K562 (cell line): Measurements from ENCODE around the gene IMPG2. TPM values are rescaled to one million over a fixed set of nuclear protein-coding genes. Genes with fewer than 3 reads are reported as not detected.

Source experiments
- ATAC-seq: fragments of 200-7000 bp; cut with Tn5 transposase; 3 replicates; pipeline ENCODE4 v1.9.1; 2020; ENCODE audit warnings: moderate library complexity
- BruUV-seq: library from RNA; stranded (reverse); fragments of 400-500 nt; replicated peaks from 2 replicates; lab custom pipeline; 2021; lab: Mats Ljungman, UMichigan
- CTCF ChIA-PET: fragments of 300-600 bp; formaldehyde crosslinking; extraction: SDS; loops from one replicate; lab custom pipeline; 2021; ENCODE audit warnings: low intra/inter-chr PET ratio; lab: Yijun Ruan, JAX
- POLR2A ChIA-PET: fragments of 300-600, 350-650 bp; sonication (Branson Sonifier 250); formaldehyde crosslinking; extraction: SDS; loops from one replicate; lab custom pipeline; 2021; ENCODE audit warnings: antibody characterized with exemption, inconsistent platforms; lab: Yijun Ruan, JAX
- DNase-seq, 4 experiments: peaks; one replicate each; pipeline versions ENCODE4 v3.0.0 to v3.0.0-alpha.2; 2011 to 2018; ENCODE audit warnings: low spot score in 3 of 4, mixed read lengths in 3 of 4; ENCODE audit errors: extremely low read depth in 1 of 4
- FAIRE-seq: peaks from 2 replicates; lab custom pipeline; 2011; peaks lifted over from hg19 to GRCh38; lab: Jason Lieb, UNC
- H2AFZ ChIP-seq: 2 replicates; pipeline ENCODE4 v1.6.0; 2011; ENCODE audit warnings: low read depth, low read length, control low read depth, inconsistent platforms
- H3K27ac ChIP-seq: fragments of 200-600 bp; 3 replicates; pipeline ENCODE4 v1.8.0; 2011; ENCODE audit warnings: low read depth, mild to moderate bottlenecking, control low read depth, inconsistent platforms, low read length, moderate library complexity, mixed read lengths; ENCODE audit errors: extremely low read depth
- H3K27me3 ChIP-seq, 2 experiments: fragments of 300-600 bp in 1 of 2; 2 replicates in 1 of 2; 3 replicates in 1 of 2; pipeline versions ENCODE4 v1.6.0 to v1.8.0; 2011; ENCODE audit warnings: inconsistent platforms in 2 of 2, low read length in 2 of 2, mild to moderate bottlenecking in 1 of 2, mixed read lengths in 1 of 2, moderate library complexity in 1 of 2; ENCODE audit not compliant: control insufficient read depth in 2 of 2, insufficient read depth in 2 of 2
- H3K36me3 ChIP-seq: fragments of 300-600 bp; 3 replicates; pipeline ENCODE4 v1.8.0; 2011; ENCODE audit warnings: mild to moderate bottlenecking, low read length, inconsistent platforms; ENCODE audit not compliant: control insufficient read depth, insufficient read depth
- H3K4me1 ChIP-seq, 2 experiments: fragments of 200-600 bp in 1 of 2; replicated peaks in 1 of 2; 2 replicates in 1 of 2; 3 replicates in 1 of 2; pipeline versions ENCODE4 v1.5.1 to v1.8.0; 2011; ENCODE audit warnings: inconsistent platforms in 2 of 2, low read length in 2 of 2, mild to moderate bottlenecking in 1 of 2, mixed read lengths in 1 of 2, moderate library complexity in 1 of 2; ENCODE audit not compliant: control insufficient read depth in 2 of 2, insufficient read depth in 2 of 2
- H3K4me2 ChIP-seq: 2 replicates; pipeline ENCODE4 v1.6.1; 2011; ENCODE audit warnings: low read length, control low read depth, inconsistent platforms, mixed read lengths; ENCODE audit not compliant: insufficient read depth
- H3K4me3 ChIP-seq: fragments of 200-600 bp; sonication (generic), shearing (Covaris generic); 2 replicates; pipeline ENCODE4 v1.5.1; 2016; ENCODE audit warnings: control low read depth, inconsistent platforms
- H3K79me2 ChIP-seq: fragments of 200-600 bp; 3 replicates; pipeline ENCODE4 v1.8.0; 2011; ENCODE audit warnings: low read length, inconsistent platforms; ENCODE audit not compliant: control insufficient read depth, insufficient read depth
- H3K9ac ChIP-seq, 2 experiments: 2 replicates each; pipeline versions ENCODE4 v1.6.0 to v1.6.1; 2011; ENCODE audit warnings: low read depth in 2 of 2, low read length in 2 of 2, control low read depth in 1 of 2, inconsistent platforms in 1 of 2, mild to moderate bottlenecking in 1 of 2, mixed read lengths in 1 of 2; ENCODE audit not compliant: insufficient read depth in 1 of 2
- H3K9me1 ChIP-seq: one replicate; pipeline ENCODE4 v1.6.0; 2011; ENCODE audit warnings: inconsistent platforms, mild to moderate bottlenecking, low read length, moderate library complexity; ENCODE audit not compliant: control insufficient read depth, insufficient read depth
- H3K9me3 ChIP-seq: replicated peaks from 2 replicates; pipeline ENCODE4 v1.5.1; 2011; ENCODE audit warnings: low read depth, low read length, inconsistent platforms; ENCODE audit not compliant: control insufficient read depth, insufficient read depth
- H4K20me1 ChIP-seq: replicated peaks from 2 replicates; pipeline ENCODE4 v1.6.1; 2011; ENCODE audit warnings: low read length, inconsistent platforms, mixed read lengths; ENCODE audit not compliant: control insufficient read depth, insufficient read depth
- CREB5 ChIP-seq: fragments of 250-450 bp; sonication (Bioruptor Pico); IDR thresholded peaks from 2 replicates; pipeline ENCODE4 v1.5.0; 2020; ENCODE audit warnings: mild to moderate bottlenecking
- ELK1 ChIP-seq: sonication (generic); formaldehyde crosslinking; IDR thresholded peaks from 2 replicates; pipeline ENCODE4 v1.8.1; 2022; ENCODE audit warnings: missing genetic modification reagents
- ELK3 ChIP-seq: fragments of 450-650 bp; formaldehyde crosslinking; IDR thresholded peaks from 2 replicates; pipeline ENCODE4 v1.4.0; 2020; ENCODE audit warnings: mild to moderate bottlenecking
- PTBP1 ChIP-seq: fragments of 200-400 bp; formaldehyde crosslinking; IDR thresholded peaks from 2 replicates; pipeline ENCODE4 v1.6.1; 2017; ENCODE audit warnings: low read depth, low read length
- U2AF2 ChIP-seq: fragments of 200-400 bp; formaldehyde crosslinking; optimal IDR thresholded peaks from 2 replicates; pipeline ENCODE3; 2017; ENCODE audit warnings: low read depth, mild to moderate bottlenecking, low read length
- WGBS: fragments of 100-300 bp; shearing (Covaris generic); methylation state at CpG from one replicate; pipeline ENCODE4 v1.1.6; 2016; ENCODE audit warnings: low coverage, mixed read lengths; ENCODE audit not compliant: insufficient coverage; ENCODE audit errors: missing lambda C conversion rate; 5-methylcytosine and 5-hydroxymethylcytosine counted together
- in situ Hi-C: fragments of 300-500 bp; cut with MboI; formaldehyde crosslinking; loops from 4 replicates; pipeline ENCODE4 v1.15.0; 2018; ENCODE audit warnings: inconsistent platforms, mixed read lengths
- intact Hi-C: fragments of 100-400 bp; cut with micrococcal nuclease; formaldehyde crosslinking; loops from 2 replicates; pipeline ENCODE4 v1.14.2; 2022
- polyA plus RNA-seq, 8 experiments: library from polyadenylated mRNA; depleted of rRNA in 4 of 8; stranded (reverse) in 5 of 8; unstranded in 3 of 8; fragments of >200 nt; fragmentation: Nextera tagmentation in 2 of 8; fragmentation: Illumina TruSeq in 1 of 8; extraction: Ambion mirVana in 2 of 8; extraction: Trizol in 1 of 8; gene quantifications; 2 replicates each; pipeline versions ENCODE4 v1.2.1 to v1.2.3, GENCODE V29; 2011 to 2014; ENCODE audit warnings: inconsistent platforms in 1 of 8, missing spikeins in 1 of 8
- total RNA-seq, 7 experiments: library from RNA; depleted of rRNA in 6 of 7; stranded (reverse); fragments of >200 nt in 6 of 7; fragmentation: Illumina TruSeq in 2 of 7; extraction: Trizol in 2 of 7; gene quantifications; 2 replicates each; pipeline versions ENCODE4 v1.2.1 to v1.2.3, GENCODE V29; 2011 to 2021; ENCODE audit warnings: low replicate concordance in 1 of 7

Gene IMPG2
- total and polyA plus RNA-seq, 9 of the 15 experiments (the other 6 are each of a cell fraction or from before 2014, with no cell fraction given), result 0.04 to 0.36 (median 0.09) TPM

GRCh38 chr3:101219842-101220560 is 100.4 kb downstream of the IMPG2 start:
- H4K20me1 ChIP-seq, result no peaks in the 10 kb centered on the region
- H3K9ac ChIP-seq, result no peak overlapping the region
- ATAC-seq (no peak), FAIRE-seq (no peak), DNase-seq (no peak)
- H2AFZ ChIP-seq, result no peak overlapping the region
- WGBS, result 30% methylated on average over 4 of the region's 4 CpGs
- H3K4me3 ChIP-seq, result no peak overlapping the region
- intact Hi-C loops (no loop called here), in situ Hi-C loops (no loop called here)
- CTCF ChIA-PET, result no interaction called here
- H3K4me2 ChIP-seq, result no peak overlapping the region
- BruUV-seq, result no TSS peak
- no peaks in the 10 kb centered on the region for H3K27me3 ChIP-seq
- POLR2A ChIA-PET, result interaction anchor here (1.2 kb wide), 1 partner anchor 13 kb away, joined by 3 read pairs; no protein-coding TSS in a partner anchor
- H3K27ac ChIP-seq, result no peak overlapping the region
- no peaks in the 10 kb centered on the region for H3K9me1 ChIP-seq
- no peaks in the 10 kb centered on the region; a peak in 1 of 5 replicates for H3K4me1 ChIP-seq
- TF ChIP-seq ELK3 (CRISPR knock-in tag) (no peak), PTBP1 (no peak), U2AF2 (no peak), ELK1 (no peak), CREB5 (CRISPR knock-in tag) (no peak)
- no peaks in the 10 kb centered on the region for H3K9me3 ChIP-seq
- no peaks in the 10 kb centered on the region for H3K36me3 ChIP-seq
- no peaks in the 10 kb centered on the region for H3K79me2 ChIP-seq
